Progenitor cell of endocrine pancreas (in vitro differentiated cells): ENCODE data around the gene CYBC1. TPM values are rescaled to one million over a fixed set of nuclear protein-coding genes. Genes with fewer than 3 reads are reported as not detected.

Source experiments
- DNase-seq: peaks from one replicate; pipeline ENCODE4 v3.0.0; 2021; ENCODE audit warnings: low spot score; ENCODE audit not compliant: unreplicated experiment
- H3K27ac Mint-ChIP-seq: 2 replicates; pipeline ENCODE4 v1.8.0; 2021; ENCODE audit warnings: mild to moderate bottlenecking, moderate library complexity, mixed read lengths
- H3K27me3 Mint-ChIP-seq: 2 replicates; pipeline ENCODE4 v1.8.0; 2021; ENCODE audit warnings: mixed read lengths
- H3K36me3 Mint-ChIP-seq: 2 replicates; pipeline ENCODE4 v1.8.0; 2022; ENCODE audit warnings: mixed read lengths; ENCODE audit not compliant: insufficient read depth
- H3K4me1 Mint-ChIP-seq: 2 replicates; pipeline ENCODE4 v1.8.0; 2021; ENCODE audit warnings: low read depth, mixed read lengths
- H3K4me3 Mint-ChIP-seq: 2 replicates; pipeline ENCODE4 v1.8.0; 2021; ENCODE audit warnings: low read depth, mild to moderate bottlenecking, moderate library complexity, mixed read lengths
- H3K9me3 Mint-ChIP-seq: 2 replicates; pipeline ENCODE4 v1.8.0; 2021; ENCODE audit warnings: low read depth, mixed read lengths
- total RNA-seq: library from RNA; stranded (reverse); gene quantifications from 2 replicates; pipeline ENCODE4 v1.2.1, GENCODE V29; 2021
- TF ChIP-seq, protein P1 (sequence below): fragments of 200-600 bp; sonication (generic); IDR thresholded peaks from one replicate; pipeline ENCODE4 v1.5.0; 2021; ENCODE audit warnings: antibody characterized with exemption, mild to moderate bottlenecking; ENCODE audit not compliant: unreplicated experiment

Gene CYBC1
- total RNA-seq, 1 donor from 2014 or later, result 117 TPM

DNA sequence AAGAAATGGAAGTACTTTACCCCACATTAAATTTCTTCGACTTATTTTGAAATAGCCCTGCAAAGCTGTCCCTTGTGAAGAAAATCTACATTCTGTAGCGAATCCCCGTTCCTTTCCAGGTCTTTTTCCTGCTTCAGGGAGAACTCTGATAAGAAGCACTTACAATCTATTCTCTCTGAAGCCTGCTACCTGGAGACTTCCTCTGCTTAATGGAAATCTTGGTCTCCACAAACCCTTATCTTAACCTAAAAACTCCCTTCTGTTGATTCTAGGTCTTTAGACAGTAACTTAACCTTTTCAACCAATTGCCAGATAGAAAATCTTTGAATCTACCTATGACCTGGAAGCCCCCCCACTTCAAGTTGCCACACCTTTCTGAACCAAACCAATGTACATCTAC is 1.6 kb upstream of the CYBC1 start:
- peaks cover 8% of the 10 kb centered on the region for H3K4me1 Mint-ChIP-seq
- peaks cover 14% of the 10 kb centered on the region for H3K9me3 Mint-ChIP-seq
- TF ChIP-seq, protein P1, sequence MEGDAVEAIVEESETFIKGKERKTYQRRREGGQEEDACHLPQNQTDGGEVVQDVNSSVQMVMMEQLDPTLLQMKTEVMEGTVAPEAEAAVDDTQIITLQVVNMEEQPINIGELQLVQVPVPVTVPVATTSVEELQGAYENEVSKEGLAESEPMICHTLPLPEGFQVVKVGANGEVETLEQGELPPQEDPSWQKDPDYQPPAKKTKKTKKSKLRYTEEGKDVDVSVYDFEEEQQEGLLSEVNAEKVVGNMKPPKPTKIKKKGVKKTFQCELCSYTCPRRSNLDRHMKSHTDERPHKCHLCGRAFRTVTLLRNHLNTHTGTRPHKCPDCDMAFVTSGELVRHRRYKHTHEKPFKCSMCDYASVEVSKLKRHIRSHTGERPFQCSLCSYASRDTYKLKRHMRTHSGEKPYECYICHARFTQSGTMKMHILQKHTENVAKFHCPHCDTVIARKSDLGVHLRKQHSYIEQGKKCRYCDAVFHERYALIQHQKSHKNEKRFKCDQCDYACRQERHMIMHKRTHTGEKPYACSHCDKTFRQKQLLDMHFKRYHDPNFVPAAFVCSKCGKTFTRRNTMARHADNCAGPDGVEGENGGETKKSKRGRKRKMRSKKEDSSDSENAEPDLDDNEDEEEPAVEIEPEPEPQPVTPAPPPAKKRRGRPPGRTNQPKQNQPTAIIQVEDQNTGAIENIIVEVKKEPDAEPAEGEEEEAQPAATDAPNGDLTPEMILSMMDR, result no peak
- peaks cover 6% of the 10 kb centered on the region for H3K36me3 Mint-ChIP-seq
- no peak overlapping the region for H3K27ac Mint-ChIP-seq
- no peaks in the 10 kb centered on the region for H3K27me3 Mint-ChIP-seq
- H3K4me3 Mint-ChIP-seq, result peak overlapping the region; percentile 11
- DNase-seq, result no peak

DNA sequence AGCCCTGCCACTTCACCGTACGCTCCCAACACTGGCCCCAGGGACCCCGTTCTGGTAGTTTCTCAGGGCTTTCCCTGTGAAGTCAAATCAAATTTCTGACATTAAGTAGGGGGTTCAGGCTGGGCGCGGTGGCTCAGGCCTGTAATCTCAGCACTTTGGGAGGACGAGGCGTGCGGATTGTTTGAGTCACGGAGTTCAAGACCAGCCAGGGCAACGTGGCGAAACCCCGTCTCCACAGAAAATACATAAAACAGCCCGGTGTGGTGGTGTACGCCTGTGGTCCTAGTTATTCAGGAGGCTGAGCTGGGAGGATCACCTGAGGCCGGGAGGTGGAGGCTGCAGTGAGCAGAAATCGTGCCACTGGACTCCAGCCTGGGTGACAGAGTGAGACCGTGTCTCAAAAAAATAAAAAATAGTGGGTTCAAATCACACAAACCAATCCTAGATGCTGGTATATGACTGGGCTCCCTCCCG is 632 bp downstream of the CYBC1 start:
- H3K4me1 Mint-ChIP-seq, result peaks cover 7% of the 10 kb centered on the region
- TF ChIP-seq, protein P1, result no peak
- H3K36me3 Mint-ChIP-seq, result peaks cover 6% of the 10 kb centered on the region
- peak overlapping the region; percentile 84 for H3K27ac Mint-ChIP-seq
- H3K4me3 Mint-ChIP-seq, result peak overlapping the region; percentile 81
- no peaks in the 10 kb centered on the region for H3K27me3 Mint-ChIP-seq
- H3K9me3 Mint-ChIP-seq, result peaks cover 14% of the 10 kb centered on the region
- DNase-seq, result no peak

DNA sequence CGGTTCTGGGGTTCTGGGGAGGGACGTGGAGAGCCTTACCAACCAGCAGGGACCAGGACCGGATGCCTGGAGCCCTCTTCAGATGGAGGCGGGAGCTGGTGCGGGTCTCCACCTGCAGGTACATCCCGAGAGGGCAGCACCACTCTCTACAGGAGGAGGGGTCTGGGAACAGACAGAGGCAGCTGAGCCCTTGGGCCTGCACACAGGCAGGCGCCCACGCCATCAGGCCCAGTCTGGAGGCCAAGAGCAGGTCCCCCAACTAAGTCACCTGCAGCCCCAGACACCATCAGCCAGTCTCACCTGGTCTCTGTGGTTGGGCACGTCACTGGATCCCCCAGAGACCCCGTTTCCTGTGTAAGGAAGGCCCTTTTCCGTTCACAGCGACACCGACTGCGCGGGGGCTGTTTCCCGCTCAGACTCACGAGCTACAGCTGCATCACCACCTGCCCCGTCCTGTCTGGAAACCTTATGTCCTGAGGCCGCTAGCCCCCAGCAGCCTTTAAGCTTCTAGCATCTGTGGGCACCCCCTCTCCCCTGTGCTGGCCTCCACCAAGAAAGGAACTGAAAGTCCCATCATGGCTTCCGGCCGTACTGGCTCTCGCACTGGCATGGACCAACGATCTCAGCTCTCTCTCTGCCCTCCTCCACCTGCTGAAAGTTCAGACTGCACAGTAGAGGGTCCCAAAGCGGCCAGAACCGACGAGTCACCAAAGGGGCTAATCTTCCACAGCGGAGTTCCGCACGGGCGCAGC is 1.2 kb downstream of the CYBC1 start:
- Mint-ChIP-seq H3K36me3 (peaks cover 6% of the 10 kb centered on the region), H3K9me3 (peaks cover 14% of the 10 kb centered on the region), H3K27ac (peak overlapping the region; percentile 84), H3K4me1 (peaks cover 7% of the 10 kb centered on the region), H3K4me3 (peak overlapping the region; percentile 81), H3K27me3 (no peaks in the 10 kb centered on the region)
- TF ChIP-seq, protein P1, result no peak
- no peak for DNase-seq

DNA sequence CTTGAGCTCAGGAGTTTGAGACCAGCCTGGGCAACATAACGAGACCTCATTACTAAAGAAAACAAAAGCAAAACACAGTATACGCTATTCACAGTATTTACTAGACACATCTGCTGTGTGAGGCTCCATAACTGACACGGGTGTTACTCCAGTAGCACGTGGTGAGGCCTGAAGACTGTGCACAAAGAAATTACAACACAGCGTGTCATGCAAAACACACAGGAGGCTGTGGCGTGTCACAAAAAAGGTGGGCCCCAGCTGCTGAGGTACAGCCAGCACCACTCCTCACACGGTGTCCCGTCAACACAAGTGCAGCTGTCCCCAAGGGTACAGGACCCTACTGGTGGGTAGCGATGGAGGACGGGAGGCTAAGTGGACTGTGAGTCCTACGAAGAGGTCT is 2.7 kb downstream of the CYBC1 start:
- Mint-ChIP-seq H3K27me3 (no peaks in the 10 kb centered on the region), H3K27ac (no peak overlapping the region), H3K4me3 (no peak overlapping the region), H3K4me1 (peaks cover 7% of the 10 kb centered on the region), H3K36me3 (peaks cover 8% of the 10 kb centered on the region), H3K9me3 (peaks cover 11% of the 10 kb centered on the region)
- TF ChIP-seq, protein P1, result no peak
- no peak for DNase-seq

DNA sequence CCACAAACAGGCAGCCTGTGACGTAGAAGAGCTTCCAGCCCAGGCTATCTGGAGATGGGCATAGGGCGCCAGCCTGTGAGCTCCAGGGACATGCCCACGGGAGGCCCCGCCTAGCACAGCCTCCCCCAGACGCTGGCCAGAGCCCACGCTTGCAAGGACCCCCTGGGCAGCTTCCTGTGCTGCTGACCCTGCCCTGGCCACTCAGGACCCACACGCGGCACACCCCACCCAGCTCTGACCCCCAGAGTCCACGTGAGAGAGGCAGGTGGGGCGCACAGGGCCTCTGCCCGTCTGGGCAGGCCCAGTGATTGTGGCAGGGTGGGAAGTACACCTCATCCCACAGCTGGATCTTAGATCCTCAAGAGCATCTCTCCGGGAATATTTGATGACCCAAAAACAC is 3.9 kb downstream of the CYBC1 start:
- Mint-ChIP-seq H3K27me3 (no peaks in the 10 kb centered on the region), H3K36me3 (peaks cover 4% of the 10 kb centered on the region), H3K4me3 (no peak overlapping the region), H3K4me1 (peaks cover 7% of the 10 kb centered on the region), H3K27ac (no peak overlapping the region), H3K9me3 (peaks cover 5% of the 10 kb centered on the region)
- no peak for DNase-seq
- TF ChIP-seq, protein P1, result no peak
